HUES64 (cell line): ENCODE results near the gene GLCE. TPM values are rescaled to one million over a fixed set of nuclear protein-coding genes. Genes with fewer than 3 reads are reported as not detected.
A peak's percentile ranks its signal among the peaks of the same experiment; 100 is the strongest.

Experiments
- H3K27ac ChIP-seq: 2 replicates; pipeline ENCODE4 v1.7.0; 2013; ENCODE audit warnings: low read depth, low read length, inconsistent platforms
- H3K27me3 ChIP-seq: 2 replicates; pipeline ENCODE4 v1.6.1; 2013; ENCODE audit warnings: mild to moderate bottlenecking, low read length; ENCODE audit not compliant: insufficient read depth
- H3K36me3 ChIP-seq: 2 replicates; pipeline ENCODE4 v1.6.1; 2013; ENCODE audit warnings: mild to moderate bottlenecking, low read length; ENCODE audit not compliant: insufficient read depth
- H3K4me1 ChIP-seq: 2 replicates; pipeline ENCODE4 v1.6.1; 2013; ENCODE audit warnings: mild to moderate bottlenecking, low read length, moderate library complexity; ENCODE audit not compliant: insufficient read depth
- H3K4me3 ChIP-seq: 2 replicates; pipeline ENCODE4 v1.5.1; 2013; ENCODE audit warnings: mild to moderate bottlenecking, low read length, moderate library complexity
- H3K9ac ChIP-seq: 2 replicates; pipeline ENCODE4 v1.6.1; 2013; ENCODE audit warnings: mild to moderate bottlenecking, low read depth, low read length
- H3K9me3 ChIP-seq: 2 replicates; pipeline ENCODE4 v1.6.1; 2013; ENCODE audit warnings: low read depth, low read length; ENCODE audit not compliant: insufficient read depth
- WGBS: fragments of 150-250, 120-280 bp; methylation state at CpG from one replicate; pipeline ENCODE4 v1.1.7; 2013; ENCODE audit warnings: missing lambda C conversion rate; 5-methylcytosine and 5-hydroxymethylcytosine counted together
- polyA plus RNA-seq, 2 experiments: library from polyadenylated mRNA; stranded (reverse); fragments of 50-300 nt; gene quantifications; one replicate each; pipeline ENCODE4 v1.2.3, GENCODE V29; 2013

Gene GLCE
- polyA plus RNA-seq (2013, experiment 1 of 2) = 10.9 TPM
- polyA plus RNA-seq (2013, experiment 2 of 2) = 8.7 TPM

- peak within 1 kb of the TSS; percentile 73; the same call in 1 of the 2 replicates for H3K27ac ChIP-seq
These were observed at the start of gene GLCE for GRCh38 chr15:69160141-69160993. TSS of gene GLCE (plus strand) at chr15:69160635. CDS start at chr15:69255807, 95,172 bp downstream.

DNA sequence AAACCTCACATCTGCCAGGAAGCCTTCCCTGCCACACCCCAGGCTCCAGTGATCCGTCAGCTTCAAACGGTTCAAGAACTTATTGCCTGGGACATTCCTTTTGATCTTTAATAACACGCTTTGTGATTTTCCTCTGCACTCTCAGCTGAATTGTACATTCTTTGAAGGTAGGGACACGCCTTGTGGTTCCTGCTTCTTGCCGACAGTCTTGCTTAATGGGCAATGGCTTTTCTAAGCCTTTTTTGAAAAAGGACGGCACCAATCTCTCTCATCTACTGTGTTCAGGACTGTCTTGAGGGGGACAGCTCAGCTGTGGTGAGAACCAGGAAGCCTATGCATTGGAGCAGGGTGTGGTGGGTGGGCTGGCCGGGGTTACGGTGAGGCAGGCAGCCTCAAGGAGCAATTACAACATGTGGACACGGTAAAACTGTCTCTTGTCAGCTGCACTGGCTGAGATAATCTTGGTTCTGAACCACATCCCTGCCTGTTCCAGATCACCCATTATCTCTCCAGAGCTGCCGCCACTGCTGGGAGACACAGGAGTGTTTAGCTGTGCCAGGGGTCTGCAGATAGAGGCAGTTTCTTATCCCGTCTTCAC lies 46.0 kb upstream of the GLCE start:
- H3K27me3 ChIP-seq = peaks cover 55% of the 10 kb centered on the region
- H3K9ac ChIP-seq = no peak overlapping the region
- H3K4me1 ChIP-seq = peaks cover 34% of the 10 kb centered on the region
- H3K27ac ChIP-seq = no peak overlapping the region
- H3K9me3 ChIP-seq = no peaks in the 10 kb centered on the region
- H3K4me3 ChIP-seq = no peak overlapping the region
- 85% methylated on average over 11 of the region's 11 CpGs for WGBS
- H3K36me3 ChIP-seq = no peaks in the 10 kb centered on the region

More at GRCh38 chr15:69160141-69160993, at the start of gene GLCE:
- Histone ChIP-seq H3K36me3 (no peaks in the 10 kb centered on the region), H3K9me3 (no peaks in the 10 kb centered on the region), H3K4me1 (0 out of 2 replicates have a peak, but pooled peaks cover 5% of the 10 kb centered on the region), H3K4me3 (peak within 1 kb of the TSS; percentile 80), H3K27me3 (peaks cover 19% of the 10 kb centered on the region), H3K9ac (peak within 1 kb of the TSS; percentile 85)
- WGBS = under 1% methylated on average over 74 of the region's 76 CpGs

- no peak overlapping the region for H3K27ac ChIP-seq
- H3K4me1 ChIP-seq = peaks cover 39% of the 10 kb centered on the region
- WGBS = 97% methylated on average over 7 of the region's 7 CpGs
- H3K27me3 ChIP-seq = peaks cover 61% of the 10 kb centered on the region
- no peaks in the 10 kb centered on the region for H3K36me3 ChIP-seq
- H3K9me3 ChIP-seq = no peaks in the 10 kb centered on the region
- no peak overlapping the region for H3K9ac ChIP-seq
- no peak overlapping the region for H3K4me3 ChIP-seq
These were observed 45.4 kb upstream of the GLCE start for GRCh38 chr15:69115031-69115430.

GRCh38 chr15:69116391-69116790 lies 44.0 kb upstream of the GLCE start:
- Histone ChIP-seq H3K4me3 (no peak overlapping the region), H3K4me1 (peaks cover 49% of the 10 kb centered on the region), H3K27ac (no peak overlapping the region), H3K27me3 (peaks cover 71% of the 10 kb centered on the region), H3K36me3 (no peaks in the 10 kb centered on the region), H3K9me3 (no peaks in the 10 kb centered on the region), H3K9ac (no peak overlapping the region)
- WGBS = 30% methylated on average over 3 of the region's 4 CpGs

DNA sequence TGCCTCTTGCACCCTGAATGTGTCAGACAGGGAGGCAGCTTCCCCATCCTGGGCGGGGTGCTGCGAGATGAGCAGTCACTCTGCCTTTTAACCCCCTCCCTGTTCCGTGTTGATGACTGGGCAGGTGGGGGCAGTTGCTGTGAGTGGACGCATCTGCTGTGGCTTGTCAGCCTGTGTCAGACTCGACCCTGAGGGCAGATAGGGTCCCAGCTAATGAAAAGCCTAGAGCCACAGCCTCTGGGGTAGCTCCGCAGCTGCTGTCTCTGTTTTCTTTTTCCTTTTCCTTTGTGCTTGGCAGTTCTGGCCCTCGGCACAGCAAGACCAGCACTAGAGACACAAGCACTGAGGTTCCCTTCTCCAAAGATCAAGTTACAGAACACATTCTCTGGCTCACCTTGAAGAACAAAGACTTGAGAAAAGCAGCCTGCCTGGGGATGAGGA lies 43.0 kb upstream of the GLCE start:
- Histone ChIP-seq H3K9ac (no peak overlapping the region), H3K4me3 (peak overlapping the region; percentile 14; the same call in 1 of the 2 replicates), H3K9me3 (no peaks in the 10 kb centered on the region), H3K27me3 (peaks cover 80% of the 10 kb centered on the region), H3K4me1 (peaks cover 49% of the 10 kb centered on the region), H3K27ac (peak overlapping the region; percentile 49; the same call in 1 of the 2 replicates), H3K36me3 (no peaks in the 10 kb centered on the region)
- whole genome bisulfite sequencing = 10% methylated on average over 7 of the region's 7 CpGs

DNA sequence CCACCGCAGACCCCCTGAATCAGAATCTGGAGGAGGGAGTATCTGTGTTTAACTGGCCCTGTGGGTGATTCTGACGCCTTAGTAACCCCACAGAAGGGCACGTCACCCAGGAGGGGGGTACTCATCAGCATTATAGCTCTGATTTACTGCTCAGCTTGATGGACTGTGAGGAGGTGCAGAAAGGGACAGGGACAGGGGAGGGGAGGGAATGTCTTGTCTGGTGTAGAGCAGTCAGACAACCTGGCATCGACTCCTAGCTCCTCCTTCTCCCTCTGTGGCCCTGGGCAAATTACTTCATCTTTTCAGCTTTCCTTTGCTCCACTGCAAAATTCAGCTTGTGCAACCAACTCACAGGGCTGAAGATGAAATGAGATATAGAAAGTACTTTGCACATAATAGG lies 42.3 kb upstream of the GLCE start:
- H3K27me3 ChIP-seq = peaks cover 84% of the 10 kb centered on the region

DNA sequence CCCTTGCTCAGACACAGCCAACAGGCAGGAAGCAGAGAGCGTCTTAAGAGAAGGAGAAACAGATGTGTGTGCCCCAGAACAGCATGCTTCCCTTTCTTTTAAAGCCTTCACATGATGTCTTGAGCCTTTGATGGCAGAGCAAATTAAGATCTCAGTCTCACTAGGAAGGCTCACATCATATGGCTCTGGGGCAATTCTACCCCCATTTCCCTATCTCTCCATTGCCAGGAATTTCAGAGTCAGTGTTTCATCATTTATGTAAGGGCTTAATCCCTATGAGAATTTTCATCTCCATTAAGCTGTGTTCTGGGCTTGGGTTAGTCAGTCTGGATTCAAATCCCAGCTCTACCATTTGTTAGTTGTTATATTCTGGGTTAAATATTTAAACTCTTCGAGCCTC lies 41.4 kb upstream of the GLCE start:
- 54% methylated on average over 1 of the region's 2 CpGs for whole genome bisulfite sequencing
- no peak overlapping the region for H3K9ac ChIP-seq
- H3K4me1 ChIP-seq = peaks cover 49% of the 10 kb centered on the region
- H3K36me3 ChIP-seq = no peaks in the 10 kb centered on the region
- H3K4me3 ChIP-seq = no peak overlapping the region
- no peaks in the 10 kb centered on the region for H3K9me3 ChIP-seq
- peaks cover 86% of the 10 kb centered on the region for H3K27me3 ChIP-seq
- no peak overlapping the region for H3K27ac ChIP-seq

More for the DNA sequence above, 42.3 kb upstream of the GLCE start:
- Histone ChIP-seq H3K9me3 (no peaks in the 10 kb centered on the region), H3K4me1 (peaks cover 49% of the 10 kb centered on the region), H3K27ac (no peak overlapping the region; the same call in 1 of the 2 replicates), H3K36me3 (no peaks in the 10 kb centered on the region), H3K9ac (no peak overlapping the region), H3K4me3 (peak overlapping the region; percentile 14; the same call in 1 of the 2 replicates)
- WGBS = 11% methylated on average over 3 of the region's 4 CpGs

- peaks cover 49% of the 10 kb centered on the region for H3K4me1 ChIP-seq
- no peak overlapping the region for H3K9ac ChIP-seq
- peaks cover 80% of the 10 kb centered on the region for H3K27me3 ChIP-seq
- H3K27ac ChIP-seq = peak overlapping the region; percentile 15; the same call in 1 of the 2 replicates
- WGBS = 2% methylated on average over 5 of the region's 5 CpGs
- no peaks in the 10 kb centered on the region for H3K36me3 ChIP-seq
- H3K4me3 ChIP-seq = peak overlapping the region; percentile 4; the same call in 1 of the 2 replicates
- H3K9me3 ChIP-seq = no peaks in the 10 kb centered on the region
These were observed 40.6 kb upstream of the GLCE start for GRCh38 chr15:69119683-69120395.

GRCh38 chr15:69120732-69121131 lies 39.7 kb upstream of the GLCE start:
- H3K4me1 ChIP-seq = peaks cover 49% of the 10 kb centered on the region
- H3K4me3 ChIP-seq = no peak overlapping the region
- H3K9ac ChIP-seq = no peak overlapping the region
- no peak overlapping the region for H3K27ac ChIP-seq
- no peaks in the 10 kb centered on the region for H3K36me3 ChIP-seq
- no peaks in the 10 kb centered on the region for H3K9me3 ChIP-seq
- H3K27me3 ChIP-seq = peaks cover 71% of the 10 kb centered on the region
- WGBS = 92% methylated on average over 3 of the region's 3 CpGs

DNA sequence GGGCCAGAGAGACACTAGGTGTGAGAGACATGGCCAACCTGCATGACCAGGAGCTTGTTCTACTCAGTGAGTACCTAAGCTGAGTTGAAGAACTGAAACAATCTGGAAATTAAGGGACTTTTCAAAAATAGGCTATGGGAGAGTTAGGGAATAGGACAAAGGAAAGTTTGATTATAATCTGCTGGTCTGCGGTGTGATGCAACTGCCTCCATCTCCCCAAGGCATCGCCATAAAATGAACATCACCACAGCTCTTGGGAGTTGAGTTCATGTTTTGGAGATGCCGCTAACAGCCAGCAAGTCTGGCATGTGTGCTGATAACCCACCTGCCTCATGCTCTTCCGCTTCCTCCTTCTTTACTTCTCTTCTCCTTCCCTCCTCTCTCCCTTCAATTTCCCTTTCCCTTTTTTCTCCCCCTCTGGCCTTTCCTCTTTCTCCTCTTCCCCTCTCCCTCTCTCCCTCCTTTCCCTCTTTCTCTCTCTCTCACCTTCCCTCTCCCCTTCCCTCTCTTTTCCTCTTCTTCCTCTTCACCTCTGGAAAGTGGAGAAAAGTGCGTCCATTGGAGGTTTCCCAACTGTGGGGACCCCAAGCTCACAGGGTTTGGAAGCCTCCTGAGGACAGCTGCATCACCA lies 39.1 kb upstream of the GLCE start:
- no peaks in the 10 kb centered on the region for H3K9me3 ChIP-seq
- H3K4me3 ChIP-seq = no peak overlapping the region
- H3K4me1 ChIP-seq = peaks cover 44% of the 10 kb centered on the region
- no peaks in the 10 kb centered on the region for H3K36me3 ChIP-seq
- no peak overlapping the region for H3K9ac ChIP-seq
- WGBS = 97% methylated on average over 5 of the region's 5 CpGs
- H3K27ac ChIP-seq = no peak overlapping the region
- H3K27me3 ChIP-seq = peaks cover 65% of the 10 kb centered on the region
